Esophagus muscularis mucosa (tissue), 3 donors: ENCODE results near the gene NEUROD2.

Experiments used
- CTCF ChIP-seq, 3 experiments: fragments of 200-600 bp in 2 of 3; fragments of 450-650 bp in 1 of 3; sonication (generic) in 2 of 3; IDR thresholded peaks; one replicate each; pipeline ENCODE4 v1.5.1; 2017 to 2019; ENCODE audit warnings: antibody characterized with exemption in 3 of 3, mild to moderate bottlenecking in 2 of 3, moderate library complexity in 1 of 3
- POLR2A ChIP-seq: fragments of 450-650 bp; IDR thresholded peaks from one replicate; pipeline ENCODE4 v1.6.1; 2017; ENCODE audit warnings: antibody characterized with exemption, moderate library complexity, mild to moderate bottlenecking, low read depth

DNA sequence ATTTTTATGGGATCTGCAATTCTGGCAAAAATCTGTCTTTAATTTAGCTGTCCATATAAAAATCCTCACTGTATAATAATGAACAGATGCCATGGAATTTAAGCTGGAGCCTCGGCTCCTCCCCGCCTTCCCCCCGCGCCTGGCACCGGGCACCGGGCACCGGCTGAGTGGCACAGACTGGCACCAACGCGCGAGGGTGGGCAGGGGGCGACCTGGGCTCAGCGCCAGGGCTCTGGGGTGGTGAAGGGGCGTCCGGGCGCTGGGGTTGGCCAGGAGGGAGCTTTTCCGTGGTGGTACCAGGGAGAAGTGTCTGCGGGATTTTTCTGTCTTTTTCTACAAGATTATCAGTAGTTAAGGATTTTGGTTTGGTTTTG is 9.1 kb downstream of the NEUROD2 start:
- TF ChIP-seq CTCF (IDR thresholded peaks at IDR 0.05) = no peak
- no peak for TF ChIP-seq POLR2A
